GM21526 (cell line): Measurements from ENCODE around the gene SOX6.

Experiments used
- ATAC-seq: cut with Tn5 transposase; IDR thresholded peaks from one replicate; pipeline ENCODE4 v1.9.1; 2021; ENCODE audit warnings: moderate library complexity; ENCODE audit not compliant: unreplicated experiment, low FRiP score

The SOX6 gene

DNA sequence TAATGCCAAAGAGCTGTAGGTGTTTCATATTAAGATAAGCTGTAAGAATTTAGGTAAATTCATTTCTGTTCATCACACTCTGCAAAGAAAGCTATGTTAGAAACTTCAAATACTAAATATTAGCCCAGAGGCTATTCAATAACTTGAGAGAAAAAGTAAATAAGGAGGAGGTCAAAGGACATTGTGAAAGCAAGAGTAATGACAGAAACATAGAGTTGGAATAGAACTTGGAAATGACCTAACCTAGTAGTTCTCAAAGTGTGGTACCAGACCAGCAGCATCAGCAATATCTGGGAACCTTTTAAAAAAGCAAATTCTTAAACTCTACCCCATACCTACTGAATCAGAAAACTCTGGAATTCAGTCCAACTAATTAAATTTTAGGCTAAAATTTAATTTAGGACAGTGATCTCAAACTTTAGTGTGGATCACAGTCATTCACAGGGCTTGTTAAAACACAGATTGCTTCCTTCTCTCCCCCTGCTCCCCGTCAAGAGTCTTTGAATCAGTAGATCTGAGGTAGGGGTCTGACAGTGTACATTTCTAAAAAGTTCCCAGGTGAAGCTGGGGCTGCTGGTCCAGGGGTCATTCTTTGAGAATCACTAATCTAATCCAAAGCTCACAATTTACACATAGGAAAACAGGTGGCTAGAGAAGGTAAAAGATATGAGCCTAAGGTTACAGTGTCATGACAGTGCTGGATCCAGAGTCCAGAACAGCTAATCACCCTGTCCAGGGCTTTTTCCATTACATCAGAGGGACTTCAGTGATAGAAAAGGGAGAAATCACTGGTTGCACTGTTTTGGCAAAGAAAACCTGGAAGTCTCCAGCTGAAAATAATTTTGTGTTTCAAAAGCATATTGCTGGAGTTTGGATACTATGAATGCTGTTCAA is 241.1 kb downstream of the SOX6 start:
- ATAC-seq: no peak

GRCh38 chr11:16114431-16114830 is 241.9 kb downstream of the SOX6 start:
- ATAC-seq: no peak

DNA sequence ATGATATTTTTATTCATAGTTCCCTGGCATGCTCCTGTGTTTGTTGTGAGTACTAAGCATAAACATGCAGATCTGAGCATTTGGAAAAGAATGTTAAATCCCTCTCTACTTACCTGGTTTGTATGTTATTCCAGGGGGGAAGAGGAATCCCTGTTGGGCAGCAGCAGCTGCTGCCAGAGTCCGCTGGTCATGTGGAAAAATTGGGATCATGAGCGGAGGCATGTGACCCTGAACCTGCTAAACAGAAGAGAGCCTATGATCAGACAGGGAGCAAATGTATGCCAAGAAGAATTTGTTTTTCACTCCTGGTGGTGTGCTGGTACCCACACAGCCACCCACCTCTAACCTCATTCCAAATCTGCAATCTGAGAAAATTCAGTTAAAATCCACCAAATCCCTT is 244.7 kb downstream of the SOX6 start:
- ATAC-seq: no peak

- no peak for ATAC-seq
These were observed 245.5 kb downstream of the SOX6 start for GRCh38 chr11:16110886-16111285.

DNA sequence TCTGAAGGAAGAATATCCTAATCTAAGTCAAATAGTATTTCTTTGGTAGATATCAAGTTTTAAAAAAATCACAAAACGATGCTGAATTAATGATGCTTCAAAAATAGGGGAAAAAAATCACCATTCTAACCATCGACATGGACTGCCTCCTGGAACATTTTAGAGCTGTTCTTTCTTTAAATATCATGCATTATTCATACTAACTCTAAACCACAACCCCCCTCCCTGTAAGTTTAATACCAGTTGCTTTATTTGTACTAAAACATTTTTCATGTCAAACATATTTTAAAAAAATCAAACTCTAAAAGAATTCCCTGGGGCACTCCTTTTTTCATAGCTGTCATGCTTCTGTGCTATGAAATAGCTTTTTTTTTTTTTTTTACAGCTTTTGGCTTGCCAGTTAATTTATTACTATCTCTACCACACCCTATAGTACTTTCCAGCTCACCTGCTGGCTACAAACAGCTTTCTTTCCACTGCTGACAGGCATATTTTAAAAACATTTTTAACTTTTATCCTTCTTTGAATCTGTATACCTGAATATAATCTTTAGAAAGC is 256.9 kb downstream of the SOX6 start:
- ATAC-seq: no peak

DNA sequence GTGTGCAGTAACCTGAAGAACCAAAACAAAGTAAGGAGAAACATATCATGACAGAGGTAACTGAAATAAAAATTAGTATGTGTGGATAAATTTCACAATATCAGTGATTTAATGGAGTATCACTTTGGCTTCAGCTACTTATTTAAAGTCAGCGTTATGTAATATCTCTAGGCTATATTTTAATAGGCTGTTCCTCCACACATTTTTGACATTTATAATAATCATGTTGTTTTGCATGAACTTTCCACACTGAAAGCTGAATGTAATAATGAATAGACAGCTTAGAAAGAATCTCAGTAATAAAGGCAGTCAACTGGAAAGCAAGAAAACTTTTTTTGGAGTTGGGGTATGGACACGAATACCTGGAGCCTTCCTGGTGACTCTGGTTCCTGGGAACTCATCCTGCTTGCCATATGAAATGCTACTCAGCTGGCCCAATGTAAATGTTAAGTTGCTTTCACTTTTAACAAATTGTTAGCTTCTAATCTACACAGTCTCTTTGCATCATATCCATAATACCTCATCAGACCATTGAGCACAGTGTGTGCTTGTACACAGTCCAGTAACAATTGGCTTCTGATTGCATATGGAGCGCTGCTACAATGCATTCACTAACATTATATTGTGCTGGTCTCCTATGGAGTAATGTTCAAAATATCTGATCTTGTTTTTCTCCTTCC is 257.7 kb downstream of the SOX6 start:
- no peak for ATAC-seq

DNA sequence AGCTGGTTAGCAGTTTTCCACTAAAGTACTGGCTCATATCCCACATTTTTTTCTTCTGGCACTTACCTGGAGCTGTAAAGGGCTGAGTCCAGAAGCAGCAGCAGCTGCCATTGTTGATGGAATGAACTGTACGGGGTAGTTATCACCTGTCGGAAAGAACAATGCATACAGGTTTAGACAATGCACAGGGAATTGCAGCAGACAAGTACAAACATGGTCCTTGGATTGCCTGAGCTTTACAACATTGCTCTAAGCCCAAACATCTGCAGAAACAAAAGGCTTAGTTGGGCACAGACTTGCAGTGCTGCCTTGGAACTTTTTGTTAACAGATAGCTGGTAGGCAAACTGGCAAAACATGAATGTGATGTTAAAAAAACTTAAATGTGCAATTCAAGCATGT is 258.8 kb downstream of the SOX6 start:
- no peak for ATAC-seq

GRCh38 chr11:16096336-16096735 is 260.0 kb downstream of the SOX6 start:
- ATAC-seq: no peak

DNA sequence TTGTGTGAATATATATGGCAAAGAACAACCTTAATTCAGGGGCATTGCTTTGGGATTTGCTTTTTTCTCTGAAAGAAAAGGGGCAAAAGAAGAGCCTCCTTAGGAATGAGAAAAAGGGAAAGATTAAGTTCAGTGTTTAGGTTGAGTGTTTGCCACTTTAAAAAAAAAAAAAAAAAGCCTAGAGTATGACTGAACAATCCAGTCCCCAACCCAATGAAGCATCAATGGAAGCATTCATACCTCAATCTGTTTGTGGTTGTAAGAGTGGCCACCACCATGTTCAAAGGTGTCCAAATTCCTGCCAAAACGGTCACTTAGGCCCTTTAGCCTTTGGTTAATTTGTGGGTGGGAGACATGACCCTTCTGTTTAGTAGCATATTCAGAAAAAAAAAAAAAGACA is 260.6 kb downstream of the SOX6 start:
- no peak for ATAC-seq

DNA sequence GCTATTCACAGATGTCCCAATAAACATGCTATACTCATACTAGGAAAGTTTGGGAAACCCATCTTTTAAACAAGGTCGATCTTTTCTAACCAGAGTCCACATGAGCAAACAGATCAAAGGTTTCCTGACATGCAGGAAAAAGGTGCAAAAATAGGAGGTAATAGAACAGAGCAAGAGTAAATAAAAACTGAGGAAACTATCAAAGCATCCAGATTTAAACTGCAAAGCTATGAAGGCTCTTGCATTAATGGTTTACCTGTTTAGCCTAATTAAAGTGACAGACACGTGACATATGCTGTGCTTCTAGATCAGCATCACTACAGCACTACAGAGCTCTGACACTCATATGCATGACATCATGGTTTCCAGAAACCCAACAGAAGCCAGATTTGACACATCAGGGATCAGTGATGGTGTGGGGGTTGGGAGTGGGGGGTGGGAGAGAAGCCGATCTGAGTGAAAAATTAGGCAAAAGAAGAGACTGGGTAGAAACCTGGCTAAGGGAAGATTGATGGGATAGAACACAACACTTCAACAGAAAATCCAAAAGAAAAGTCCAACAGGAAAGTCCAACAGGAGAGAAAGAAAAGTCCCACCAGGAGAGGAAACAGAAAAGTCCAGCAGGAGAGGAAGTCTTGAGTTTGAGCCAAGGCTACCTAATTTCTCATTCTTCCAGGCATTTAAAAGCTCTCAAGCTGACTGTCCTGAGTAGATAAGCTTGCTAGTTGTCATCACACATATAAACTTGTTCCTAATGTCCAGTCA is 262.3 kb downstream of the SOX6 start:
- ATAC-seq: no peak

- no peak for ATAC-seq
These were observed 264.5 kb downstream of the SOX6 start for GRCh38 chr11:16091862-16092261.

DNA sequence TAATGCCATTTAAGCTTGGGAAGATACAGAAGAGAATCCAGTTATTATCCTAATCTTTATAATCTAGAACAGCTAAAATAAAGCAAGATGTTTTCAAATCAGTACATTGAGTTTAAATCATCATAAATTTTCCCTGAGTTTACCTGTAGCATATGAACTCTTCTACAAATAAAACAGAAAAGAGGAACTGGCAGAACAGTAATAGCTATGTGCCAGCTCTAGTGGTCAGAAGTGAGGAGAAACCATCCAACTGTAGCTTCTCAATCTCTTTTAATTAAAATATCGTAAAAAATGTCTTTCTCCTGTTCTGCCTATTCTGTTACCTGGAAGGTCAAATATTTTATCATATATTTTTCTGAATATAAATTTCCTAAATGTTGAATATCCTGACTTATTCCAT is 266.9 kb downstream of the SOX6 start:
- no peak for ATAC-seq

- ATAC-seq: no peak
These were observed 267.6 kb downstream of the SOX6 start for GRCh38 chr11:16088774-16089173.

GRCh38 chr11:16087886-16088285 is 268.5 kb downstream of the SOX6 start:
- no peak for ATAC-seq

GRCh38 chr11:16086229-16086819 is 270.0 kb downstream of the SOX6 start:
- no peak for ATAC-seq

- ATAC-seq: no peak
These were observed 274.0 kb downstream of the SOX6 start for GRCh38 chr11:16082095-16083055.

- no peak for ATAC-seq
These were observed 274.8 kb downstream of the SOX6 start for GRCh38 chr11:16081382-16082094.

- ATAC-seq: no peak
These were observed 275.5 kb downstream of the SOX6 start for GRCh38 chr11:16080688-16081381.
